Stimulated activated CD4-positive, alpha-beta T cell treated with anti-CD3 and anti-CD28 coated beads, Interleukin-1b, Interleukin-23, amount 100 ng/mL, for 1 hour (primary cell): ENCODE results near the gene GUCA2A.
A peak's percentile ranks its signal among the peaks of the same experiment; 100 is the strongest.

Experiments
- DNase-seq, 2 donors: peaks; one replicate each; pipeline ENCODE4 v3.0.0-alpha.2; 2020; ENCODE audit warnings: low read depth in 2 of 2

The GUCA2A gene

DNA sequence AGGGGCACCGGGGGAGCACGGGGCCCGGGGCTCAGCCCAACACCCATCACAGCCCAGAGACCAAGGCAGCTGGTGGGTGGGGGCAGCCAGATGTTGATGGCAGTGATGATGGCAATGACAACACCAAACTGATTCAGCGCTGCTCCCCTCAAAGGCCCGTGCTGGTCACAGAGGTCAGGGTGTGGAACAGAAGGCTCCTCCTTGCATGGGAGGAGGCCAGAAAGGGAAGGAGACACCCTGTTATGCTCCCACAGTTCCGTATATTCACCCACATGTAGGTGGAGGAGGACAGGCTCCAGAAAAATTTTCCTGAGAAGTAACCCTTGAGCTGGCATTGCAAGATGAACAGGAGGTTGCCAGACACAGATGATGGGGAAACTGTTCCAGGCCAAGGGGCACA, 10.9 kb downstream of the GUCA2A start:
- DNase-seq: no peak

DNA sequence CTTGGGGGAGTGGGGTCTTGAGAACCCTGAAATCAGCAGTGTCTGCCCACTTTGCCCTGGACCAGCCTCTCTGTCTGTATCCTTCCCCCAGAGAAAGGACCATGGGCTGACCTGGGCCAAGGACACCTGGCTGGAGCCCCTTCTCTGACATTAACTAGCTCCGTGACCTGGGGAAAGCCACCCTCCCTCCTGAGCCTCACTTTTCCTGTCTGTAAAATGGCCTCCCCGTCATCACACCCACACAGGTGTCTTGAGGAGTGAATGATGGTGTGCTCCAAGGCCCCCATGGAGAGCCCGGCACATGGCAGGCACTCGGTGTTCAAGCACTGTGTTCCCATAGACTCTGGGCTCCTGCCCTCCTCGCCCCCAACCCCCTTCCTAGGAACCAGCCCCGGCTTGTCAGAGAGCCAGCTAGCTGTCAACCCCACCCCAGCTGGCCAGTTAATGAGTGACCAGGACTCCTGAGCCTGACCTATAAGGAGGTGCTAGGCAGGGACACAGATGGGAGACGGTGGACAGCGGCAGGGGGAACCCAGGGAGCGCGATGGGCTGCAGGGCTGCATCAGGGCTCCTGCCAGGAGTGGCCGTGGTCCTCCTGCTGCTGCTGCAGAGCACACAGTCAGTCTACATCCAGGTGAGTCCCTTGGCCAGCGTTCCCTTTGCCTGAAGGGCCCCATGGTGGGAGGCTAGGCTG, 11.5 kb downstream of the GUCA2A start, which contains the start of gene GUCA2B:
TSS of gene GUCA2B (plus strand) at position 504 of the 694 bp plus-strand sequence. CDS start at position 545, 41 bp downstream.
- DNase-seq: no peak

DNA sequence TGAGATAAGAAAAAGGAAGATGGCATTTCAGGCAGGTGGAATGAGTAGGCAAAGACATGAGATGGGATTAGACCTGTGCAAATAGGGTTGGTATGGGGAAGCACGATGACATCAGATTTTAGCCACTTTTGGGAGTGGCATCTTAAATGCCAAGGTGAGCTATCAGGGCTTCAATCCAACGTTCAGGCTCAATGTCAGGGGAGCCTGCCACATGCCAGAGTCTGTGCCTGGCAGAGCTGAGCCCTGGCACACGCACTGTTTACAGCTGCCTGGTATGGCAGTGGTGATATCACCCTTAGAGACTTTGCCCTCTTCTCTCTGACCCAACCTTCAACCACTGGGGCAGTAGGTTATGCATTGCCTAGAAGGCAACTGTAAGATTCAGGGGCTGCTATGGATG, 12.4 kb downstream of the GUCA2A start:
- no peak for DNase-seq

DNA sequence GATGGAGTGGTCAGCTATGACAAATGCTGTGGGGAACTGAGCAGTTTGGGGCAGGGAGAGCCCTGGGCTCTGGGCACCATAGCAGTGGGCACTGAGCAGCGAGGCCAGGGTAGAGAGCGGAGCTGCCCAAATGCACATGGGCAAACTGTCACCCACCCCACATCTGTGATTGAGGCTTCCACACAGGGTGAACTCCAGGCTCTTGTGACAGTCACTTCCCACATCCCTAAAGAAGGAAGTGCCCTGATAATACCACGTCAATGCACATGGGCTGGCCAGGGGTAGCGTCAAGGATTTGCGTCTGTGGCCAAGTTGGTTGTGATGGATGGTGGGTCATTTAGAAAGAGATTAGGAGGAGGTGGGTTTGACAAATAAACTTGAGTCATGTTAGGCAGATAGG, 13.9 kb downstream of the GUCA2A start:
- DNase-seq: no peak

DNA sequence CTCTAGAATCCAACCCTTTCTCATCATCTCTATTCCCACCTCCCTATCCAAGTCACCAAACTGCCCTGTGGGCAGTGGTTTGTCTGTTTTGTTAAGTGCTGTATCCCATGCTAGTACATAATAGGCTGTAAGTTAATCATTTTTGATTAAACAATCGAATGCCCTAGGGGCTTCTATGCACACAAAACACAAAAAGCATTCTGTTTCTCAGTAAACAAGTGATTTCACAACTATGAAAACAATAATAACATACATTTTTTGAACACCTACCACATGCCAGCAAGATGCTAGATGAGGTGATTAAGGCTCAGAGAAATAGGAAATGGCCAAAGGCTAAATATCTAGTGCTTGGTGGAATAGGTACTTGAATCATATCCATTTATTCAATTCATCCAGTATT, 16.4 kb downstream of the GUCA2A start:
- DNase-seq: no peak

DNA sequence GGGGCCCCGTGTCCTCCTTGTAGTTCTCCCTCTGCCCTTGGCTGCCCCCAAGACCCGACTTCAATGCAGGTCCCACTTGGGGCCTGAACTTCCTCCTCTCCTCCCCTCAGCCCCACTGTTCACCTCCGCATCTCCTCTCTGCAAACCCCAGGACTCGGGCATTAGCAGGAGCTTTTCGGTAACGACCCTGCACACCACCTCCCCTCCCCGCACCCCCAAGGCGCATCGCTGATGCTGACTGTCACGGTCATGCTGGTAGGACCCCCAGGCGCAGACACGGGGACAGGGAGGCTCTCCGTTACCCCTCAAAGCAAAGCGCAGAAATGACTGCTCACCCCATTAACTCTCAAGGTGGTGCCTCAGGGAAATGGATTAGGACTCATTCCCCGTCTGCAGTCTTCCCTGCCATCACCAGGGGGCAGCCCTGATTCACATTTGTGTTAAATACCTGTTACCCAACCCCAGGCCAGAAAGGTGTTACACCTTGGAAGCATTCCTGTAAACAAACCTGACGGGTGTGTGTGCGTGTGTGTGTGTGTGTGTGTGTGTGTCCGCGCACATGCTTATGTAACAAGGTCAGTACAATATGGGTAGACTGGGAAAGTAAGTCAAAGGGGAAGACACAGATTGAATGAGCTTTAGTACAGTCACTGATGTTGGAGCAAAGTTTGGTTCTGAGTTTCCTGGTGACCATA, 17.8 kb downstream of the GUCA2A start:
- DNase-seq: peak; percentile 35 to 63

DNA sequence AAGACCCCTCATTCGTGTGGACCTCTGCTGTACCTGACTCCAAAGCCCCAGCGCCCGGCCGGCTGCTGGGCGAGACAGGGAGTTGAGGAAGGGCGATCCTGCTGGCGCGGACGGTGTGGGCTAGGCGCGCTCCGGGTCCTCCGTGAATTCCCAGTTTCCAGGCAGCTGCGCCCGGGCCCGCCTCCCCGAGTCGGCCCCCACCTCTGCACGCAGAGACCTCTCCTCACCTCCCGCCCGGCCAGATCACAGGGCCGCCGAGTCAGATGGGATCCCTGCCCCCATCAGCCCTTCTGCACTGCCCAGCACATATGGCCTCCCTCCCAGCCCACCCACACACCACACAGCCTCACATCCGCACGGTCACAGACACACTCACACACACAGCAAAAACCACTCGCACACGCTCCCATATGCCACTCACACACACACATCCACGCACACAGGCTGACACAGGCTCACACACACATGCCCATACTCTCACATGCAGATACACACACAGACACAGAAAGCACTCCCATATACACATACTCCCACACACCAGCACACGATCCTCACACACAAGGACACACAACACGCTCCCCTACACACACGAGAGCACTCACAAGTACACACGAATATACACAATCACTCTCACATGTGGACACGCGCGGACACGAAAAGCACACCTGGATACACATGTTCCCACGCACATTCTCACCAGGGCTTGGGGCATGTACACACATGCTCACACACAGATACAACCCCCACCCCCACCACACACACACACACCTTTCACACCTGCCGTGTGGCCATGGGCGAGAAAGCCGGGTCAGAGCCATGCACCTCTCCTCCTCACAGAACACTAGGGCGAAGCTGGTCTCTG, 18.6 kb downstream of the GUCA2A start:
- no peak for DNase-seq

DNA sequence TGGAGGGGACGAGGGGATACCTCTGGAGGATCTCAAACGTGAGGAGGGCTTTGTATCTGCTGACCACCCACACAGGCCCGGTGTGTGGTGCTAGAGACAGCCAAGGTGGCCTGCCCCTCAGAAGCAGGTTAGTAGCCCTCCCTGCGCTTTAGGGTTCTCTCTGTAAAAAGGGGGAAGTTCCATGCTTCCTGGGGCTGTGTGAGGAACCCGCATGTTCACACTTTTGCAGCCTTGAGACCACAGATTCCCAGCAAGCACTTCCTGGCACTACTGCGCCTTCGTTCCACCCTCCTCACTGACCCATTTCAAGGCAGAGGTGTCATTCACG, 19.2 kb downstream of the GUCA2A start:
- no peak for DNase-seq

DNA sequence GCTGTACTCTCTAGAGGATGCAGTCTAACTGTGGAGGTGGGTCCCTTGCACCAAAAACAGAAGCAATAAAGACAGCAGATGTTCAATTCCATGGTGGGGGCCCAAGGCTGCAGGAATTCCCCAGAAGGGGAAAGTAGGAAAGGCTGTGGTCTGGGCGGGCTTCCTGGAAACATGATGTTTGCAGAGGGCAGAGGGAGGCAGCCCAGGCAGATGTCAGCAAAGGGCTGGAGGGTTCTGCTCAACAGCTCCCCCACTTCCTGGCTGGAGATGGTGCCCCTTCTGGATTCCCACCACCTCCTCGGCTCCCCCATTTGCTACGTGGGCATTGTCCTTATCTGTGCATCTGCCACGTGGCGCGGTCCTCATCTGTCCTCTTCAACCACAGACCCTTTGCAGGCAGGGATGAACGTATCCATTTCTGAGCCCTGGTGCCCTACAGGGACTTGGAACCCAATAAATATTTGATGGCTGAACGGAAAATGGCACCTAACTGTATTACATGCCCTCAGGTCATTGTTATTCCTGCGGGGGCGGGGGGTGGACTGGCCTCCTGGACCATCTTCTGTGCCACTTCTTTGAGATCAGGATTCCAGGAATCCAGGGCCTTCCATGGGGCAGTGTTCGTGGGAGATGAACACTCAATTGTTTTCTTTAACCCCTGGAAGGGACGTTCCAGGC, 19.7 kb downstream of the GUCA2A start:
- no peak for DNase-seq

DNA sequence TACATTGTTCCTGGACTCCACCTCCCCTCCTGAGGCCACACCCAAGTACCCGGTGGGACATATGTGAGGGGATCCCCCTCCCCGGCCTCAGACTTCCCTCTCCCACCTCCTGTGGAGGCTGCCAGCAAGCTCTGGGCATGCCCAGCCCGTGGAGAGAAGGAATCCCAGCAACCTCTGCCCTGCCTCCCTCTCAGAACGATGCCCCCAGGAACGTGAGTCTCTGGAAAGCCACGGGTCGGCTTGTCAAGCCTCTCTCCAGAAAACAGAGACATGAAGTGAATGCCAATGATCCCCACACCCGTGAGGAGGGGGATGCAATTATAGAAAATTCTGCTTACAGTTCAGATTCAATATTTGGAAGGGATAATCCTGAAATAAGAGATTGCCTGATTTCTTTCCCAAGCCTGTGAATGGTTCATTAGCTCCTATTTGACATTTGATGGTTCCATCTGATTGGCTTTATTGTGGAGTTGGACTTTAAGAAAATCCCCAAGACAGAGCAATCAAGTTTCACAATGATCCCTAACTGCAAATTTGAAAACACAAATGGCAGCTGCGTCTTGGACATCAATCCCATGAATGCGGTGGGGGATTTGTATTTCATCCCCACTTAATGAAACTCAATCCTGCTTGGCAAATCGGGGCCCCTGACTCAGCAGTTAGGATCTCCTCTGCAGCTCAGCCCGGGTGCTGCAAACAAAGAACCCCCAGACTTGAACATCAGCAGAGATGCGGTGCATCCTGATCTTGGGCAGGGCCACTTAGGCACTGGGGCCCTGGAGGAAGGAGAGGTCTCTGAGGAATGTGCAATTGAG, 20.4 kb downstream of the GUCA2A start:
- DNase-seq: no peak

DNA sequence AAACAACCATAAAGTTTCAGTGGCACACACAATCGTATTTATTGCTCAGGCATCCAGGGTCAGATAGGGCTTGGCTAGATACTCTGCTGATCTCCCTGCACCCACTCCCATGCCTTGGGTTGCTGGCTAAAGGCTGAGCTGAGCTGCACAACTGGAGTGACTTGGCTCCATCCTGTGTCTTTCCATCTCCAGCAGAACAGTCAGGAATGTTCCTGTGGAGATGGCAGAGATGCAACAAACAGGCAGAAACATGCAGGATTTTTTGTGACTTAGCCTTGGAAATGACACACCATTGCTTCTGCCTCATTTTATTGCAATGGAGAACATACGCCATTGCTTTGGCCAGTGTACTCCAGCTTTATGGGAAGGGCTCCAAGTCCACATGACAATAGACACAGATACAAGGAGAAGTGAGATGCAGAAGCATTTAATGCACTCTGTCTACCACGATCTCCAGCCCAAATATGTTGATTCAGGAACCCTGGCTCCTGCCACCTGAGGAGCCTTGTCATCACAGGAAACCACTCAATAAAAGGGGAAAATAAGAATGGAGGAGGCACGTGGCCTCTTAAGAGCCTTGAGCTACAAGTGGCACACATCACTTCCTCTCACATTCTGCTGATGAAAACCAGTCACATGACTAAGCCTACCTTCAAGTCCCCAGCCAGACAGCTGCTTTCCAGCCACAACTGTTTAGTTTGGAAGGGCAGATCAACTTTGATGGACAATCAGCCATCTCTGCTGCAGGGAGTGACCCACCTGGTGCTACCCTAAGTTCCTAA, 21.5 kb downstream of the GUCA2A start:
- no peak for DNase-seq

DNA sequence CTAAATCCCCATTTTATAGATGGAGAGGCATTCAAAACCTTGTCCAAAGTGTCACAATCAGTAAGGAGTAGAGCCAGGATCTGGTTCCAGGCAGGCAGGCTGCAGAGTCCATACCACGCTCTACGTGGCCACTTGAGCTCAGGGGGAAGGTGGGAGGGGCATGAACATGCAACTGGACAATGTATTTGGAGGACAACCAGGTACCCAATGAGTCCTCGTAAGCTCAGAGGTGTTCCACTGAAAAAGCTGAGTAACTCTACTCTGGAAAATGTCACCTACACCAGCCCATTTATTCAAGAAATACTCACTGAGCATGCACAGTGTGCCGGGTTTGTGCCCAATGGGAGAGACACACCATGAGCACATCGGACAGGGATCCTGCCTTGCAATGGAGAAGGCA, 22.6 kb downstream of the GUCA2A start:
- DNase-seq: no peak

DNA sequence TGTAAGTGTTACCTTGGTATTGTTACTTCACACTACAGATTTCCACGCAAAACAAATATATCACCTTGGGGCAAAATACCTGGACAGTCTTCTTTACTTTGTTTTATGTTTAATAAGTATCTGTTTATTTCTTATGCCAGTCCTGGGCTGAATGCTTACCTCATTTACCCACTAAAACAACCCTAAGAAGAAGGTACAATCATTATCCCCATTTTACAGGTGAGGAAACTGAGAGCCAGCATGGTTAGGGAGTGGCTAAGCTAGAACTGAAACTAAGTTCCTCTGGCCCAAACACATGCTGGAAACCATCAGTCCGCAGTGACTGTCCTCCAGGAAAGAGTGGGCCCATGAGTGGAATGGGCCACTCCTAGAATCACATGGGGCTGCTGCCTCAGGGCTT, 24.4 kb downstream of the GUCA2A start:
- no peak for DNase-seq

DNA sequence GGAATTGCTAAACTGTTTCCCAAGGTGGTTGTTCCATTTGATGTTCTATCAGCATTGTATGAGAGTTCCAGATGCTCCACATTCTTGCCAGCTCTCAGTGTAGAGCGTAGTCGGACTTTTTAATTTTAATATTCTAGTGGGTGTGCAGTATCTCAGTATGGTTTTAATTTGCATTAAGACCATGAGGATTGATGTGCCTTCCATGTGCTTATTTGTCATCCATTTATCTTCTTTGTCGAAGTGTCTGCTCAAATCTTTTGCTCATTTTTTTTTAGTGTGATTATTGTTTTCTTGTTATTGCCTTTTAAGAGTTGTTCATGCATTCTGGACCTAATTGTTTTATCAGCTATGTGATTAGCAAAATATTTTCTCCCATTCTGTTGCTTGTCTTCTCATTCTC, 25.1 kb downstream of the GUCA2A start:
- no peak for DNase-seq

DNA sequence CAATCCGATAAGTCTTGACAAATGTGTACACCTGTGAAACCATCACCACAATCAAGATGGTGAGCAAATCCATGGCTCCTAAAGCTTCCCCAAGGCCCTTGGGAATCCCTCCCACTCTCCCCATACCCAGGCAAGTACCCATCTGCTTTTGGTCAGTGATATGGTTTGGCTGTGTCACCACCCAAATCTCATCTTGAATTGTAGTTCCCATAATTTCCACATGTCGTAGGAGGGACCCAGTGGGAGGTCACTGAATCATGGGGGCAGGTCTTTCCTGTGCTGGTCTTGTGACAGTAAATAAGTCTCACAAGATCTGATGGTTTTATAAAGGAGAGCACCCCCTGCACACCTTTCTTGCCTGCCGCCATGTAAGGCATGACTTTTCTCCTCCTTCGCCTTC, 26.0 kb downstream of the GUCA2A start:
- no peak for DNase-seq

DNA sequence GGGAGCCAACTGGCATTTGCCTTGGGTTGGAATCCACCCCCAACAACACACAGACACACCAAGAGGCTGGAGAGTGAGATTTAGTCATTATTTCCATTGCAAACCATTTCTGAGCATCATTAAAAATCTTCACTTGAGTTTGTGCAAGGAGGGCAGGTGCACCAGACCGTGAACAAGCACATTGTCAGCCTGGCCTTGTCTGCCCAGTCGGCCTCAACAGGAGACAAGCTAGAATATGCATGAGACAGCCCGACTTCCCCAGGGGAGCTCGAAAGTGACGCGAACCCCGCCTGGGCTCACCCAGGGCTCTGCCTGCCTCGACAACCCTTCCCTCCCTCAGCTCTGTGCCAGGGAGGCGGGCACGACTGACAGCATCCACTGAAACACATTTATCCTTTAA, 26.8 kb downstream of the GUCA2A start:
- no peak for DNase-seq

DNA sequence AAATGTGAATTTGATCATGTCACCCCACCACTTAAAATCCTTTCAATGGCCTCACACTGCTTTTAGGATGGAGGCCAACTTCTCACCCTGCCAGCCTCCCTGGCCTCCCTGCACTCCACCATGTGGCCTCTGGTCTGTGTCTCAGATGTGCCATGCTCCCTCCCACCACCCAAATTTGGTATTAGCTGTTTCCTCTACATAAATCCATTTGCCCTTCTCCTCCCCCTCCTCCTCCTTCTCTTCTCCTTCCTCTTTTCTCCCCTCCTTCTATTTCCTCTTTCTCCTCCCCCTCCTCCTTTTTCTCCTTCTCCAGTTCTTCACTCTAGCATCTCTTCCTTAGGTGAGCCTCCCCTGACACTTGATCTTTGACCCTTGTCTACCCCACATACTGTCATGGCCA, 28.1 kb downstream of the GUCA2A start:
- no peak for DNase-seq

DNA sequence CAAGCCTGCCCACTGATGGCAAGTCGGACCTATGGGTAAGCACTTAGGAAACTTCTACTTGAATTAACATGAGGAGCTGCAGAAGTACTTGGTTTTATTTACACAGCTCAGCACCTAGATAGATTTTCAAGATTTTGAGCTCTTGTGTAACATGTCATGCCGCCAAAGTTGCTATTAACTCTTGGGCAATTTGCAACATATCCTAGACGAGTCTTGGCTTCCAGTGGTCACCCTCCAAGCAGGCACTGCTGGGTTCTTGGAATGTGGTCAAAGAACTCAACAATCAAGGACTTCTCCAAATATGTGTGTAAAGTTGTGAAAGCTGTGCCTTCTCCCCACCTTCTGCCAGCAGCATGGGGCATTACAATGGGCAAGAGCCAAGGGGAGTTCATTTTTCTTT, 29.1 kb downstream of the GUCA2A start:
- no peak for DNase-seq

DNA sequence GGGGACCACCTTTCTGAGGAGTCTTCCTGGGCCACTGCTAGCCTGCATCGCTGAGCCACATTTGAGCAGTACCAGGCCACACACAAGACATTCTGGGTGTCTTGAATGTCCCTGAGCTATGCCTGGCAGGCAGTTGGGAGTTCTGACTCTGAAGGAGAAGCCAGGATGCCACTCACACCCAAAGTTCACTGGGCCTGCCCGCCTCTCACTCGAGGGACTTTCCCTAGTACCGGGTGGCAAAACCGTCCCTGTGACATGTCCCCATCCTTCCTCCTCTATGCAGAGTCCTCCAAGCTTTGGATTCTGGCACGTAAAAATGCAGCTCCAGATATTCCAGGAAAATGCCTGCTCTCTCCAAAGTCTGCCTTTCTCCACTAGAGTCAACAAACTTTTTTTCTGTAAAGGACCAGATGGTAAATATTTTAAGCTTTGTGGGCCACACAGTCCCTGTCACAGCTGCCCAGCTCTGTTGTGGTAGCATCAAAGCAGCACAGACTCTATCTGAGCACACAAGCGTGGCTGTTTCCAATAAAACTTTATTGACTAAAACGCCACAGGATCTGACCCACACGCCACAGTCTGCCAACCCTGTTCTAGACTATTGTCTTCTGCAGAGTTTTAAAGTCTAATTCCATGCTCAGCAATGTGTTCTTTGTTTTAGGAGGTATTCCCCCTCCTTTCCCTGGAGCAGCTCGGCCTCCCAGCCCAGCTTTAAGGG, 30.6 kb downstream of the GUCA2A start:
- DNase-seq: no peak

DNA sequence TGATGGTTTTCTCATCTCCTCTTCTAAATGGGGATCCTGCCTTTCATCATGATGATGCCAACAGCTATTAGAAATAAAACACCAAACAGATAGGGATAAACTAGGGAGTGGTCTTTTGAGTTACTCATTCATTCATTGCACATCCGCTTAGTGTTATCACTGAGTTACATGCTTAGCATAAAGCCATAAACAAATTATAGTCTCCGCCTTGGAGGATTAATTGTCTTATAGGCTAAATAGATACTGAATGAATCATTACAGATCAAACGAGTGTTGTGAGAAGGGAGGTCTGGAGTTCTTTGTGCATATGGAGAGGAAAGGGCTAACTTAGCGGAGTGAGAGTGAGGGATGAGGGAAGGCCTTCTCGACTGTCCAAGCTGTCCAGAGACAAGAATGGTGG, 31.2 kb downstream of the GUCA2A start:
- DNase-seq: no peak
